ENCODE measurements around the gene KRT9. TPM values are rescaled to one million over a fixed set of nuclear protein-coding genes. Genes with fewer than 3 reads are reported as not detected.

KRT9 gene
- total RNA-seq, 2 experiments from 2014 or later, result not detected

DNA sequence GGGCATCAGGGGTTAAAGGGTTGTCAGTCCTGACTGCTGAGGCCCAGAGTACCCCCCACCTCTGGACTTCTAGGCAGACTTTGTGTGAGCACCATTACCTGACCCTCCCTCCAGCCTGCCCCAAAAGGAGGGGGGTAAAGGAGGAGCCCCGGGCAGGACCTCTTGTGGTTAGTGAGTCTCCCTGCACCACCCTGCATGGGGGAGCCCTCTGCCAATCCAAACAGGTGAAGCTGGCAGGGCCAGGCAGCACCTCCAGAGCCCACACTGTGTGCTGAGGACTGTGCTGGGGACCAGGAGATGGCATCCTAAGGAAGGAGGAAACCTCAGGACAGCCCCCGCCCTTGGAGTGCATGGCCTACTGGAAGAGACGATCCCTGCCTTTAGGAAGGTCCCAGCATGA is 17.4 kb upstream of the KRT9 start:
- Histone ChIP-seq H3K27ac (ENCODE audit: low read depth in 1 of 2, low read length in 2 of 2) (no peak overlapping the region), H3K27me3 (ENCODE audit: control insufficient read depth in 1 of 2, insufficient read depth in 2 of 2, low read length in 2 of 2) (no peaks in the 10 kb centered on the region), H3K4me3 (ENCODE audit: low read length) (no peak overlapping the region), H3K4me1 (ENCODE audit: insufficient read depth, low read length) (no peaks in the 10 kb centered on the region), H3K36me3 (ENCODE audit: insufficient read depth, low read length) (no peaks in the 10 kb centered on the region), H3K9me3 (ENCODE audit: control insufficient read depth in 1 of 2, insufficient read depth in 1 of 2, low read length in 2 of 2) (no peaks in the 10 kb centered on the region)
- peaks cover 30% of the 10 kb centered on the region for H3K27me3 Mint-ChIP-seq
- intact Hi-C loops (cut with DNase I, micrococcal nuclease), result no loop called here
- no peaks in the 10 kb centered on the region for H3K36me3 Mint-ChIP-seq (ENCODE audit: low read depth)
- no peaks in the 10 kb centered on the region for H3K4me1 Mint-ChIP-seq (ENCODE audit: low read depth)
- no peak overlapping the region for H3K27ac Mint-ChIP-seq
- ChIA-PET CTCF (no interaction called here), POLR2A (no interaction called here)
- no peaks in the 10 kb centered on the region for H3K9me3 Mint-ChIP-seq
- no peak overlapping the region for H3K4me3 Mint-ChIP-seq
- DNase-seq (no peak), ATAC-seq (ENCODE audit: poor library complexity) (no peak)
- TF ChIP-seq, protein P1, sequence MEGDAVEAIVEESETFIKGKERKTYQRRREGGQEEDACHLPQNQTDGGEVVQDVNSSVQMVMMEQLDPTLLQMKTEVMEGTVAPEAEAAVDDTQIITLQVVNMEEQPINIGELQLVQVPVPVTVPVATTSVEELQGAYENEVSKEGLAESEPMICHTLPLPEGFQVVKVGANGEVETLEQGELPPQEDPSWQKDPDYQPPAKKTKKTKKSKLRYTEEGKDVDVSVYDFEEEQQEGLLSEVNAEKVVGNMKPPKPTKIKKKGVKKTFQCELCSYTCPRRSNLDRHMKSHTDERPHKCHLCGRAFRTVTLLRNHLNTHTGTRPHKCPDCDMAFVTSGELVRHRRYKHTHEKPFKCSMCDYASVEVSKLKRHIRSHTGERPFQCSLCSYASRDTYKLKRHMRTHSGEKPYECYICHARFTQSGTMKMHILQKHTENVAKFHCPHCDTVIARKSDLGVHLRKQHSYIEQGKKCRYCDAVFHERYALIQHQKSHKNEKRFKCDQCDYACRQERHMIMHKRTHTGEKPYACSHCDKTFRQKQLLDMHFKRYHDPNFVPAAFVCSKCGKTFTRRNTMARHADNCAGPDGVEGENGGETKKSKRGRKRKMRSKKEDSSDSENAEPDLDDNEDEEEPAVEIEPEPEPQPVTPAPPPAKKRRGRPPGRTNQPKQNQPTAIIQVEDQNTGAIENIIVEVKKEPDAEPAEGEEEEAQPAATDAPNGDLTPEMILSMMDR (IDR thresholded peaks at IDR 0.05), result no peak

DNA sequence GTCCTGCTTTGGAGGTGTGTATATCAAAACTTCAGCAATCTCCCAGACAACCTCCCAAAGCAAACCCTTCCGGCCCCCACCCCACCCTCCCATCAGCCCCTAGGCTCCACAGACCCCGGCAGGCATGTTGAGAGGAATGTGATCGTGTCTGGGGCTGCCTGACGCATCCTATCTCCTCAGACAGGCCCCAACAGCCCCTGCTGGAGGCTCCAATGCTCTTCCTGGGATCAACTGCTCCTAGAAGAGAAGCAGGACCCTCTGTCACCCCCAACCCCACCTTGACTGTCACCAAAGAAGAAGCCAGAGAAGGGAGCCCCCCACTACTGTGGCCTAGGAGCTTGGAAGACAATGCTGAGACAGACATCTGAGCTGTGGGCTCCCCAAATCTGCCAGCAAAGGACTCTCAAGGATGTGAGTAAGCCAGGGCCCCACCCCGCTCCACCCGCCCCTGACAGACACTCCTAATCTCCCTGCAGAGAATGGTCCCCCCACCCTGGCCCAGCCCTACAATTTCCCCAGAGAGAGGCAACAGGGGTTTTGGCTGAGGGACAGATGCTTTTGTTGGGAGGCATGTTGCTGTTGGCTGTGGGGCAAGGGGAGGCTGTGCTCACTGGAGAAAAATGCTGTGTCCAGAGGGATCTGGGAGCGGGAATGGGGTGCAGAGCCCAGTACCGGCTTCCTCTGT is 16.4 kb upstream of the KRT9 start:
- no peaks in the 10 kb centered on the region for H3K4me1 Mint-ChIP-seq (ENCODE audit: low read depth)
- ChIA-PET POLR2A (no interaction called here), CTCF (no interaction called here)
- peaks cover 39% of the 10 kb centered on the region for H3K27me3 Mint-ChIP-seq
- DNase-seq, result no peak
- no peak overlapping the region for H3K4me3 ChIP-seq (ENCODE audit: low read length)
- H3K4me3 Mint-ChIP-seq, result no peak overlapping the region
- no peaks in the 10 kb centered on the region for H3K9me3 ChIP-seq (ENCODE audit: control insufficient read depth in 1 of 2, insufficient read depth in 1 of 2, low read length in 2 of 2)
- ATAC-seq (ENCODE audit: poor library complexity), result no peak
- H3K27me3 ChIP-seq (ENCODE audit: control insufficient read depth in 1 of 2, insufficient read depth in 2 of 2, low read length in 2 of 2), result no peaks in the 10 kb centered on the region
- no peaks in the 10 kb centered on the region for H3K4me1 ChIP-seq (ENCODE audit: insufficient read depth, low read length)
- intact Hi-C loops (cut with DNase I, micrococcal nuclease), result no loop called here
- no peaks in the 10 kb centered on the region for H3K9me3 Mint-ChIP-seq
- no peaks in the 10 kb centered on the region for H3K36me3 ChIP-seq (ENCODE audit: insufficient read depth, low read length)
- TF ChIP-seq, protein P1 (IDR thresholded peaks at IDR 0.05), result no peak
- no peak overlapping the region for H3K27ac Mint-ChIP-seq
- no peaks in the 10 kb centered on the region for H3K36me3 Mint-ChIP-seq (ENCODE audit: low read depth)
- H3K27ac ChIP-seq (ENCODE audit: low read depth in 1 of 2, low read length in 2 of 2), result no peak overlapping the region

DNA sequence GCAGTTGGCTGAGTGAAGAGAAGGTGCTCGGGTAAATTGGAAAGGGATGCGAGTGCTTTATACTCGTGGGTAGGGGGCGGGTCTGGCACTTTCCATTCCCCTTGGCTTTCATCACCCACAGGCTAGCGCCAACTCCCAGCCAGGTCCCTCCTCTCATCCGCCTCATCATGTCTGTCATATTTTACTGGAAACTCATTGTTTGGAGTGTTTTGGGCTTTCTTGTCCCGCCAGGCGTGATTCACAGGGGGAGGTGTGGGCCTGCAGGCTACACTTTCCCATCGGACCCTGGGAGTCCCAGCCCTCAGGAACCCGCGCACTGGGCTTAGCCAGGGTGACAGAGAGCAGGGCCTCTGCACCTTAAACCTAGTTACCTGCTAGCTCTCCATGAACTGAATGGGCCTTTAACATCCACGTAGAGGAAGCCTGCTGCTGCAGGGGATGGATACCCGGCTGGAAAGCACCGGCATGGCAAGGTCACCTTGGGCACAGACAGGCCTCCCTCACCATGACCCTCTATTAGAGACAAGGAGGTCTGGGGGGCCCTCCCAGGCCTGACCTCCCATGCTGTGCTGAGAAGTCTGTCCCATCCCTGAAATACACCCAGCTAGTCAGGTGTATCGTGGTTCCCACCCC is 15.1 kb upstream of the KRT9 start, which contains the start of gene KRT14:
Gene KRT14, minus strand, starts transcription at position 33 of the 633 bp plus-strand sequence. CDS start 61 bp downstream, outside the sequence.
- CTCF ChIA-PET, result no interaction called here
- DNase-seq (no peak), ATAC-seq (ENCODE audit: poor library complexity) (no peak)
- Histone ChIP-seq H3K27ac (ENCODE audit: low read depth in 1 of 2, low read length in 2 of 2) (no peak within 1 kb of the TSS), H3K4me3 (ENCODE audit: low read length) (no peak within 1 kb of the TSS), H3K36me3 (ENCODE audit: insufficient read depth, low read length) (no peaks in the 10 kb centered on the region), H3K9me3 (ENCODE audit: control insufficient read depth in 1 of 2, insufficient read depth in 1 of 2, low read length in 2 of 2) (no peaks in the 10 kb centered on the region), H3K27me3 (ENCODE audit: control insufficient read depth in 1 of 2, insufficient read depth in 2 of 2, low read length in 2 of 2) (no peaks in the 10 kb centered on the region), H3K4me1 (ENCODE audit: insufficient read depth, low read length) (no peaks in the 10 kb centered on the region)
- no peak within 1 kb of the TSS for H3K4me3 Mint-ChIP-seq
- H3K36me3 Mint-ChIP-seq (ENCODE audit: low read depth), result no peaks in the 10 kb centered on the region
- no peak within 1 kb of the TSS for H3K27ac Mint-ChIP-seq
- peaks cover 40% of the 10 kb centered on the region for H3K27me3 Mint-ChIP-seq
- no peaks in the 10 kb centered on the region for H3K9me3 Mint-ChIP-seq
- POLR2A ChIA-PET, result no interaction called here
- intact Hi-C loops (cut with DNase I, micrococcal nuclease), result no loop called here
- TF ChIP-seq, protein P1 (IDR thresholded peaks at IDR 0.05), result no peak
- H3K4me1 Mint-ChIP-seq (ENCODE audit: low read depth), result no peaks in the 10 kb centered on the region
